Breast epithelium (tissue), 4 donors: ENCODE measurements around the gene NOX5. TPM values are rescaled to one million over a fixed set of nuclear protein-coding genes. Genes with fewer than 3 reads are reported as not detected.
"Not testable (repeated sequence)": the region's sequence is repeated elsewhere in the genome, so short reads cannot be mapped to it uniquely, and the experiment has no call there.

Experiments
- DNase-seq, 2 donors: peaks; one replicate each; pipeline ENCODE4 v3.0.0-alpha.2; 2019; ENCODE audit warnings: low spot score in 2 of 2
- H3K27ac ChIP-seq, 2 donors: fragments of 200-600 bp; sonication (generic) in 1 of 2; one replicate each; pipeline ENCODE4 v1.5.1; 2016 to 2019; ENCODE audit warnings: mild to moderate bottlenecking in 1 of 2
- H3K27me3 ChIP-seq, 2 donors: fragments of 200-600 bp; sonication (generic) in 1 of 2; one replicate each; pipeline versions ENCODE4 v1.5.1 to v1.6.0; 2017 to 2019; ENCODE audit warnings: control low read depth in 1 of 2, mild to moderate bottlenecking in 1 of 2
- H3K36me3 ChIP-seq: fragments of 200-600 bp; one replicate; pipeline ENCODE4 v1.5.1; 2019
- H3K4me1 ChIP-seq, 2 donors: fragments of 200-600 bp; sonication (generic); one replicate each; pipeline ENCODE4 v1.5.1; 2016 to 2019; ENCODE audit warnings: control low read depth in 1 of 2
- H3K4me3 ChIP-seq, 3 donors: fragments of 200-600 bp; sonication (generic); 1 replicate in 2 of 3; 2 replicates in 1 of 3; pipeline ENCODE4 v1.5.1; 2016 to 2019; ENCODE audit warnings: mild to moderate bottlenecking in 3 of 3, moderate library complexity in 2 of 3
- H3K9me3 ChIP-seq, 2 donors: fragments of 200-600 bp; sonication (generic) in 1 of 2; one replicate each; pipeline ENCODE4 v1.5.1; 2016 to 2019; ENCODE audit warnings: control low read depth in 1 of 2
- POLR2A ChIP-seq: fragments of 450-650 bp; IDR thresholded peaks from one replicate; pipeline ENCODE4 v1.6.1; 2016; ENCODE audit warnings: antibody characterized with exemption, mild to moderate bottlenecking, moderate library complexity
- POLR2AphosphoS5 ChIP-seq, 3 donors: sonication (generic); formaldehyde crosslinking; IDR thresholded peaks; one replicate each; pipeline ENCODE4 v1.6.1; 2017; ENCODE audit warnings: antibody characterized with exemption in 3 of 3
- intact Hi-C: fragments of 100-400 bp; cut with DNase I; formaldehyde crosslinking; loops from one replicate; pipeline ENCODE4 v1.15.1; 2023; ENCODE audit warnings: low total_unique reads
- total RNA-seq, 3 donors: library from RNA; depleted of rRNA; stranded (reverse); fragments of >200 nt; gene quantifications; one replicate each; pipeline ENCODE4 v1.1.0, GENCODE V29; 2016
- TF ChIP-seq, protein P1 (sequence below), 3 donors: fragments of 450-650 bp; IDR thresholded peaks; one replicate each; pipeline ENCODE4 v1.5.1; 2016 to 2017; ENCODE audit warnings: antibody characterized with exemption in 3 of 3, mild to moderate bottlenecking in 3 of 3, moderate library complexity in 3 of 3

NOX5 gene
- total RNA-seq, 3 donors from 2014 or later: 1.0 to 2.6 (median 1.9) TPM

DNA sequence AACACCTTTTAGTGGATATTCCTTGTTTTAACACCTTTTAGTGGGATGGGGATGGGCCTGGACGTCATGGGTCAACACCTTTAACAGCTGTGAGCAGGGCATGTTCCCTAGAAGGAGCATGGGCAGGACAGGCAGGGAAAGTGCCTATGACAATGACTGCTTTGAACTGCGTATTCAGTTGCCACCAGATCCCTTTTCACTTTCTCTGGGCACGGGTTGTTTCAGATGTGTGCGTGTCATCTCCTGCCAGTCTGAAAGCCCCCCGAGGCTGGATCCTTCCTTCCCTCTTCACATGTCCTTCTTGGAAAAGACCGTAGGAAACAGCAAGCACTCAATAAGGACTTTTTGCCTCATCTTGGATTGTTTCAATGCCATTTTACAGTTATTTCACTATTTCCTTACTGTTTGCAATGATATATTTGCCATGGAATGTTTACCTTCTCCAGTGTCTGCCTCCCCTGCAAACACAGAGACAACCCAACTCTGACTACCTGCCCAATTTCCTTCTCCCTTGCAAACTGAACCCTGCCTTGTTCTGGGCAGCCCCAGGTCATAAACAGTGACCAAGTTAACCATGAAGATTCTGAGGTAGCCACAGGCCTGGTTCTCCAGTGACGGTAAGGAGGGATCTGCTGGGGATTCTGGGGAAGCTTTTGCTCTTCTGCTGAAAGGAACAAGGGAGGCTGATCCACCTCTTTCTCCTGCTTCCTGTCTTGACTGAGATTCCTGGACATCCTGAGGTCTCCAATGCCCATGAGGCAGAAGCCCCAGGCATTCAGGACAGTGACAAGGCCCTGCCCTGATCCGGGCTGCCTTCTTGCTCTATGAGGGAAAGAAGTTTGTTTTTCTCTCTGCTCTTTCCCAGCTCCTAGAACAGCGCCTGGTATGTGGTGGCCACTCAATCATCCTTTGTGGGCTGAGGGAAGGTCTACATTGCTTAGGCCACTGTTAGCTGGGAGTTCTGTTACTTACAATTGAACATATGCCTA, 51.8 kb downstream of the NOX5 start:
- TF ChIP-seq, protein P1, sequence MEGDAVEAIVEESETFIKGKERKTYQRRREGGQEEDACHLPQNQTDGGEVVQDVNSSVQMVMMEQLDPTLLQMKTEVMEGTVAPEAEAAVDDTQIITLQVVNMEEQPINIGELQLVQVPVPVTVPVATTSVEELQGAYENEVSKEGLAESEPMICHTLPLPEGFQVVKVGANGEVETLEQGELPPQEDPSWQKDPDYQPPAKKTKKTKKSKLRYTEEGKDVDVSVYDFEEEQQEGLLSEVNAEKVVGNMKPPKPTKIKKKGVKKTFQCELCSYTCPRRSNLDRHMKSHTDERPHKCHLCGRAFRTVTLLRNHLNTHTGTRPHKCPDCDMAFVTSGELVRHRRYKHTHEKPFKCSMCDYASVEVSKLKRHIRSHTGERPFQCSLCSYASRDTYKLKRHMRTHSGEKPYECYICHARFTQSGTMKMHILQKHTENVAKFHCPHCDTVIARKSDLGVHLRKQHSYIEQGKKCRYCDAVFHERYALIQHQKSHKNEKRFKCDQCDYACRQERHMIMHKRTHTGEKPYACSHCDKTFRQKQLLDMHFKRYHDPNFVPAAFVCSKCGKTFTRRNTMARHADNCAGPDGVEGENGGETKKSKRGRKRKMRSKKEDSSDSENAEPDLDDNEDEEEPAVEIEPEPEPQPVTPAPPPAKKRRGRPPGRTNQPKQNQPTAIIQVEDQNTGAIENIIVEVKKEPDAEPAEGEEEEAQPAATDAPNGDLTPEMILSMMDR (IDR thresholded peaks at IDR 0.05): no peak
- no peak for TF ChIP-seq POLR2A
- no peak for TF ChIP-seq POLR2AphosphoS5 (IDR thresholded peaks at IDR 0.05)
- H3K27ac ChIP-seq: peak overlapping the region; percentile 30 to 61
- no peaks in the 10 kb centered on the region for H3K4me1 ChIP-seq
- intact Hi-C loops: no loop called here
- no peaks in the 10 kb centered on the region for H3K9me3 ChIP-seq
- no peak overlapping the region for H3K4me3 ChIP-seq
- no peak for DNase-seq
- H3K27me3 ChIP-seq: no peaks in the 10 kb centered on the region
- no peaks in the 10 kb centered on the region for H3K36me3 ChIP-seq

GRCh38 chr15:69067296-69067695, 52.8 kb downstream of the NOX5 start:
- DNase-seq: no peak
- Histone ChIP-seq H3K4me1 (no peaks in the 10 kb centered on the region), H3K36me3 (no peaks in the 10 kb centered on the region), H3K9me3 (no peaks in the 10 kb centered on the region), H3K27me3 (no peaks in the 10 kb centered on the region), H3K4me3 (no peak overlapping the region), H3K27ac (peak overlapping the region in 1 of 2 donors; percentile 61)
- TF ChIP-seq POLR2A (no peak), POLR2AphosphoS5 (IDR thresholded peaks at IDR 0.05) (no peak)
- TF ChIP-seq, protein P1 (IDR thresholded peaks at IDR 0.05): no peak
- intact Hi-C loops: no loop called here

GRCh38 chr15:69068157-69068556, 53.7 kb downstream of the NOX5 start:
- no peak overlapping the region for H3K27ac ChIP-seq
- no peaks in the 10 kb centered on the region for H3K9me3 ChIP-seq
- no peak overlapping the region for H3K4me3 ChIP-seq
- no peaks in the 10 kb centered on the region for H3K36me3 ChIP-seq
- TF ChIP-seq, protein P1 (IDR thresholded peaks at IDR 0.05): no peak
- no peak for TF ChIP-seq POLR2AphosphoS5 (IDR thresholded peaks at IDR 0.05)
- no peak for TF ChIP-seq POLR2A
- no peaks in the 10 kb centered on the region for H3K27me3 ChIP-seq
- no peaks in the 10 kb centered on the region for H3K4me1 ChIP-seq
- no peak for DNase-seq
- intact Hi-C loops: no loop called here

GRCh38 chr15:69069290-69069689, 54.8 kb downstream of the NOX5 start:
- intact Hi-C loops, H3K36me3 ChIP-seq, H3K27ac ChIP-seq, H3K4me3 ChIP-seq, H3K9me3 ChIP-seq, H3K27me3 ChIP-seq, H3K4me1 ChIP-seq, DNase-seq: not testable (repeated sequence)

- DNase-seq: no peak
- H3K4me1 ChIP-seq: no peaks in the 10 kb centered on the region
- H3K4me3 ChIP-seq: no peak overlapping the region
- H3K27me3 ChIP-seq: no peaks in the 10 kb centered on the region
- no peak overlapping the region for H3K27ac ChIP-seq
- intact Hi-C loops: no loop called here
- H3K9me3 ChIP-seq: no peaks in the 10 kb centered on the region
- no peaks in the 10 kb centered on the region for H3K36me3 ChIP-seq
- TF ChIP-seq POLR2AphosphoS5 (IDR thresholded peaks at IDR 0.05) (no peak), POLR2A (no peak)
- TF ChIP-seq, protein P1 (IDR thresholded peaks at IDR 0.05): no peak
These were observed 55.5 kb downstream of the NOX5 start for GRCh38 chr15:69069996-69070395.
